ENCODE data around the gene PYGM. TPM values are rescaled to one million over a fixed set of nuclear protein-coding genes. Genes with fewer than 3 reads are reported as not detected.

The PYGM gene
- total RNA-seq, 2 donors from 2014 or later: 0.67 to 3.0 TPM

DNA sequence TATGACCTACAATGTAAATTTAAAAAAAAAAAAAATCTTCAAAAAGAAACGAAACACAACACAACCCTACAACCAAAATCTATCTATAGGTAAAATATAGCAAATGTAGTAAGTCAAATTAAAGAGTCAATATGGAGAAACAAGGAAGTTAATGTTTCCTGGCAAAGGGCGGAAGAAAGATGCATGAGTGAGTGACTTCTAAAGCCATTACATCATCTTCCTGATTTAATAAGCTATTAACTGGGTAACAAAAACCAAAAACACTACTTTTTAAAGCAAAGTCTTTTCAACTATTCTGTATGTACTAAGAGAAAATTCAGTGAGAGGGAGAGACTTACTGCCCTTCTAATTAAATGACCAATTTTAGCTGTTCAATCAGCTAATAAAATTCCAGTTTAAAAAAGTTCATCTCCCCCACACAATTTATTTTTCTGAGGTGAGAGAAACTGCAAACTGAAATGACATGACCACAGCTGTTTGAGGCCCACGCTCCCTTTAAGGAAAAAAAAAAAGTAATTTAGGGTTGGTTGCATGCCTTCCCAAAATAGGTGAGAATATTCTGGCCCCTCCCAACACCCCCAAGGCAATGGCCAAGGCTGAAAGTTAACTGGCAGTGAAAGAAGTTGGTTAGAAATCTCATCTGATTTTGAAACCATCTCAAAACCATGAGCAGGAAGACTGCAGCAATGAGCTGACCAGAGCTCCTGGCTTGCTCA is 12.7 kb upstream of the PYGM start:
- no peak for DNase-seq
- intact Hi-C loops (cut with DNase I, micrococcal nuclease): no loop called here
- no peak for ATAC-seq

DNA sequence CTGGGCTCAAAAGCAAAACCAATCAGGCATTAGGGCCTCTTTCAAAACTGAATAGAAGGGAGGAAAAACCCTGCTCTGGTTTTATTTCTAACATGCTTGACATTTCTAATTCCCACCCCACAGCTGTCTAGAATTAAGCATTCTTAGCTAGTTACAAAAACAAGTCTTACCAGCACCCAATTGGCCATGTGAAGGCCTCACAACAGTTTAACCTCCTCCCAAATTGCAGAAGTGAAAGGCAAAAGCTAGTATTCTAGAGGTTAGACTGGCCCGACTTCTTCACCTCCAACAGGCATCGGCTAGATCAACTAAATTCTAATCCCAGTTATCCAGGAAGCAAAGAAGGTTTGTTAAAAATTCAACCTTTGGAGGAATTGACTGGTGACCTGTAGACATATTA is 12.1 kb upstream of the PYGM start:
- intact Hi-C loops (cut with DNase I, micrococcal nuclease): no loop called here

DNA sequence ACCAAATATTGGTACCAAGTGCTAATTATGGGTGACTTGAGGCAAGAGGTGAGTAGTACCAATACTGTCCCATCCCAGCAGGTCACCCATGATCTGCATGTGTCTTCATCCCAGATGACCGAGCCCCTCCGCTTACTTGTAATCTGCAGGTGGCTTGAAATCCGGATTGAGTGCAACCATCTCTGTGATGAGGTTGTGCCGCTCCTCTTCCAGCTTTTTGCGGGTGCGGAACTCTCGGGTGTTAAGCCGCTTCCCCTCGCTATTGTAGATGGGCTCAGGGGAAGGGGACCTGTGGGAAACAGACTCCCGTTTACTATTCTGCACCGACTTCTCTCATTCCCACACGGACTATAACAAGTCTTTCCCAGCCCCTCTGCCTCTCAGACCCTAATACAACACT is 10.3 kb upstream of the PYGM start:
- DNase-seq: no peak
- intact Hi-C loops (cut with DNase I, micrococcal nuclease): no loop called here
- ATAC-seq: no peak

More for the DNA sequence above, 12.1 kb upstream of the PYGM start:
- ATAC-seq (no peak), DNase-seq (no peak)

DNA sequence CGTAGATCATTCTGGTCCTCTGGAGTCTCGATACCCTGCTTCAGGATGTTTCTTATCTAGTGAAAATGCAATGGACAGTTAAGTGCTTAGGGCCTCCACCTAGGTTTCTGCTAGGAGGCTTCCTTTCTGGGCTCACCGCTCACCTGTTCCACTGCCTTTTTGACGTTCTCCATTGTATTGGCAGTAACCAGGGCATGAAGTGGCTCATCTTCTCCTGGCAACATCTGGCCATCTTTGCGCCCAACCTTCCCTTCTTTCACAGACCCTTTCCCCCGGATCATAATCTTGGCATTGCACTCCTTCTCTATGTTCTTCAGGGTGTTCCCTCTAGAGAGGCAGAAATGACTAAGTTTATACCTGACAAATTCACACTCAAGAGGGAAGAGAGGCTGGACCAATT is 9.5 kb upstream of the PYGM start:
- no peak for ATAC-seq
- intact Hi-C loops (cut with DNase I, micrococcal nuclease): no loop called here

DNA sequence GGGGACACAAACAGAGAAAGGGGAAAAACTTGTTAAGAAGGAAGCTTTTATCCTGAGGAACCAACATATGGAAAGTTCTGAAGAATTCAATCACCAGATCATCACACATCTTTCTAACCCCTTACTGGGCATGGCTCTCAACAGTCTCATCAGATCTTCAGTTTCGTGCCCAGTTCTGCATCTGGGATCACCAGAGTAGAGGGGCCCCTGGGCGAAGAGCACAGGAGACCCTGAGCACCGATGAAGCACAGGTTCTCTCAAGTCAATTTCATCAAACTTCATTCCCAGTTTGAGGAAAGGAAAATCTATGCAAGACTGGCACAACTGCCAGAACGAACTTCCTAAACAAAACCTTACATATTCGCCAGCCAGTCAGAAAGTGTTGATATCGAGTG is 8.5 kb upstream of the PYGM start:
- no peak for ATAC-seq
- intact Hi-C loops (cut with DNase I, micrococcal nuclease): no loop called here
- DNase-seq: peak in 1 of 2 donors; percentile 13

More for the DNA sequence above, 9.5 kb upstream of the PYGM start:
- DNase-seq: peak in 1 of 2 donors; percentile 6

DNA sequence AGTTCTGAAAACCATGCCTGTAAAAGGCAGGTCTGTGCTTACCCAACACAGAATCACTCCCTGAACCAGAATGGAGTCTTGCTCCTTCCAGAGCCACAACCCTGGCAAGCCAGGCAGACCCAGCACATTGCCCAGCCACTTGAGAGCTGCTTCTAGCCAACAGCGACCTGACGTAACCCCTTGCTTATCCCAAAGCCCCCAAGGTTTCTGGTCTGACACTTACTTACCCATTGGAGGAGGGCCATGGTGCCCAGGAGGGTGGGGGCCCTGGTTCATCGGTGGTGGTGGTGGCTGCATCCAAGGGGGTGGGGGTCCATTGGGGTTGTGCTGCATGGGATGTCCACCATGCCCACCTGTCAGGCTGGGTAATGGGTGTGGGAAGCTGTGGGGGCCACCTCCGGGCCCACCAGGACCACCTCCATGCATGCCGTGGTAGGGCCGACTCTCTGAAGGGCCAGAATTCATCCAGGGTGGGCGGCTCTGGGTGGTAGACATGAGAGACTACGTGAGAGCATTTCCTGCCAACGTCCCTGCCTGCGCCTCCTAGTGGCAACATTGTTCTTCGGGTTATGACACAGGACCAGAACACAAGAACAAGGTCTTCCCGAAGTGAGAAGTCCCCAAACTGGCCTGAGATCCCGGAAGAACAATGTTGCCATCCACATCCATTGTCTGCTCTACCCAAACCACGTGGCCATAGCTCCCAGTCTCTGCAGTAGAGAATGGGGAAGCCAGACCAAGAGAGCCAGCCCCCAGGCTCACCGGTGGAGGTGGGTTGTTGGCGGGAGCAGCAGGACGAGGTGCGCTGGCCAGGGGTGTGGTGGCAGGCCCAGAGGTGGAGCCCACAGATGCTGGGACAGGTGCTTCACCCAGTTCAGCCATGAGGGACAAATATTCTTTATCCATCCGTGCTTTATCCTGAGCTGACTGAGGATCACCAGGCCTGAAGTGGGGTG is 7.8 kb upstream of the PYGM start:
- intact Hi-C loops (cut with DNase I, micrococcal nuclease): no loop called here
- peak; percentile 57 to 86 for DNase-seq
- peak; percentile 49 for ATAC-seq

DNA sequence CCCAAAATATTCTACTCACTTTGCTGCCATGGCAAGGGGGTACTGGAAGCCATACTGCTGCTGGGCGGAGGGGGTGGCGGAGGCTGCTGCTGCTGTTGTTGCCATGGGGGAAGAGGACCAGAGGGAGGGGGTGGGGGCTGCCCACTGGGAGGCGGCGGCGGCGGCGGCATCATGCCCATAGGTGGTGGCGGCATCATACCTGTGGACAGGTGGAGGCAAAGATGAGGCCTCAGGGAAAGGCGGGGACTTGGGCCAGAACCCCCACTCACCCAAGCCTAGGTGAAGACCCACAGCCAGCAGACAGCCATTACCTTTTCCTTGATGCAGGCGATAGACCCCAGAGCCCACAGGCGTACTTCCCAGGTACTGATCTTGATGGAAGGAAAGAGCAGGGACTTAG is 7.1 kb upstream of the PYGM start:
- intact Hi-C loops (cut with DNase I, micrococcal nuclease): no loop called here
- peak in 1 of 2 donors; percentile 21 for DNase-seq
- ATAC-seq: no peak

DNA sequence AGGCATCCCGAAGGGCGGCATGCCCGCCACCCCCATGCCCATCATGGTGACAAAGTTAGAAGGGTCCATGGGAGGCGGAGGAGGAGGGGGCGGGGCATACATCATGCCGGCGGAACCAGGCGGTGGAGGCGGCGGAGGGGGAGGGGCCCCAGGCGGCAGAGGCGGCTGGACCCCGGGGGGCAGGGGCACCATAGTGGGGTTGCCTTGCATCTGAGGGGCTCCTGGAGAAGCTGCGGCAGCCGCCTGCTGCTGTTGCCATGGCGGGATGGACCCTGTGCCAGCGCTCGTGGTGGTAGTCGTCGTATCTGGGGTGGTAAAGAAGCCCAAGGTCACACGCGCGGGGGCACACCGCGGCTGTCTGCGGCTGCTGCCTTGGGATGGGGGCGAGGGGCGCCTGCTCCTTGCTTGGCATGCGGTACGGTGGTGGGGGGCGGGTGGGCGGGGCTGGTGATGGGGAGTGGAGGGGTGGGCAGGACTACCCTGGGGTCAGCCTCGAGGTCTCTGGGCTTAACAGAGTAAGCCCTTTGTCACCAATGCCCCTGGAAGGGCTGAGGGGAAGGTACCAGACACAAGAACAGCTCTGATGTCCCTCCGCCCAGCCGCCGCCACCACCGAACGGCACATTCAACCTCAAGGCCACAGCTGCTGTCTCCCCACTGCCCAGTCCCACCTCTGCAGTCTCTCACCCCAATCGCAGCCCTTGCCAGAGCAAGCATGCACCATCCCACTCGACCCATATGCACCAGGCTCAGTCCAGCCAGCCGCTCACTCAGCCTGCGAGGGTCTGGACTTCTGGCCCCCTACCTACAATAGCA is 6.3 kb upstream of the PYGM start:
- intact Hi-C loops (cut with DNase I, micrococcal nuclease): no loop called here
- ATAC-seq (no peak), DNase-seq (peak in 1 of 2 donors; percentile 21)

DNA sequence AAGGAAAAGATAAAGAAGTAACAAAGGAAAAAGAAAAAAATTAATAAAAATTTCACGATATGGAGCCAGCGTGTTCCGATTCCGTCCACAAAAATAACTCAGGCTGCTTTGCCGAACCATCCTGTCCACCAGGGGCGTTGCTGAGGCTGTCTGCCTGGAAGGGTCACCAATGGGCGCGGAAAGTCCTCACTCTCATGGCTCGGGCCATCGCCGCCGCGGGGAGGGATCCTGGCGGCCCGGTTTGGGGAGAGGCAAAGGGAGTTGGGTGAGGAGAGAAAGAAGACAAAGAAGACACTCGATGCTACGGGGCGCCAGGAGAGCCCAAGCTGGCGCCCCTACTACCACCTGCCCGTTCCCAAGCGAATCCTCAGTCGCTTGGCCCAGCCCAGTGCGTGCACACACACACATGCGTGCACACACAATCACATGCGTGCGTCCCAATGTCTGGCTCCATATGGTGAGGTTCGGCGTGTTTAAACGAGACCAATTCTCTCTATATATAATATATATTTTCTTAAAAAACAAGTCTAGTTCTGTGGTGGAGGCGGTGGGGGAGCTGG is 5.6 kb upstream of the PYGM start:
- peak in 1 of 2 donors; percentile 26 for DNase-seq
- intact Hi-C loops (cut with DNase I, micrococcal nuclease): no loop called here
- ATAC-seq: no peak

DNA sequence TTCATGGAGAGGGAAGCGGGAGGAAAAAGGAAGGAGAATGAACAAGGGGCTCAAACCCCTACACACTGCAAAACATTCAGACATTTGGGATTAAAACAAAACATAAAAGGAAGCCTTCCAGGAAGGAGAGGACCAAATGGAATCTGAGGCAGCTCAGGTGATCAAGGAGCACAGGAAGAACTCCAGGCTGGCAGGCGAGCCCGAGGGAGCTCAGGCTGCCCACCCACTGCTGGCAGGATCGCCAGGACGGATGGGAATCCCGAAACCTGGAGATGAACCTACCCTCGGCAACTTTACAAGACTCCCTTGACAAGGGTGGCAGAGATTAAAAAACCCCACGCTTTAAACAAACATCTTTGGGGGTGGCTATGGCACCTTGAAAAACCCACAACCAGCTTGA is 5.0 kb upstream of the PYGM start:
- no peak for DNase-seq
- intact Hi-C loops (cut with DNase I, micrococcal nuclease): no loop called here
- no peak for ATAC-seq

DNA sequence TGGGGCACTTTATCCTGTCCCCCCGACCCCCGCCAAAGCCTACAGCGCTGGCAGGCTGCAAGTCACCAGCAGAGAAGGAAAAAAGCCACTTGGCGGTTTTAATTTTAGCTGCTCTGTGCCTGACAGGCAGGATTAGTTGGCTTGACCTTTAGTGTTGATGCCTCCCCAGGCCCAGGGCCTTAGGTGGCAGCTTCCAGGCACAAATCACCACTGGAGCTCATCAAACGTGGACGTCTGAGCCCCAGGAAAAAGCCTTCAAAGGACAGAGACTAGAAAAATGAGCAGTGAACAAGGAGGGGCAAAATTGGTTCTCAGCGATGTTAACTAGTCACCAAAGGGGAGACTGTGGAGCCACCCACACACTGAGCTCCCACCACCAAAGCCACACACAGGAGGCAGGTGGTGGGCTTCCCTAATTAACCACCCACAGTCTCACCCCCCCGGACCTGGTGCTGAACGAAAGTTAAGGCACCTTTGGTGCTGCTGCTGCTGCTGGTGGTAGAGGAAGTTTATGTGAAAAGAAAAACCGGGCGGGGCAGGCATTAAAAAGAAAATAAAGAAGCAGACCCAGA is 4.4 kb upstream of the PYGM start:
- intact Hi-C loops (cut with DNase I, micrococcal nuclease): no loop called here
- DNase-seq (peak in 1 of 2 donors; percentile 23), ATAC-seq (no peak)

DNA sequence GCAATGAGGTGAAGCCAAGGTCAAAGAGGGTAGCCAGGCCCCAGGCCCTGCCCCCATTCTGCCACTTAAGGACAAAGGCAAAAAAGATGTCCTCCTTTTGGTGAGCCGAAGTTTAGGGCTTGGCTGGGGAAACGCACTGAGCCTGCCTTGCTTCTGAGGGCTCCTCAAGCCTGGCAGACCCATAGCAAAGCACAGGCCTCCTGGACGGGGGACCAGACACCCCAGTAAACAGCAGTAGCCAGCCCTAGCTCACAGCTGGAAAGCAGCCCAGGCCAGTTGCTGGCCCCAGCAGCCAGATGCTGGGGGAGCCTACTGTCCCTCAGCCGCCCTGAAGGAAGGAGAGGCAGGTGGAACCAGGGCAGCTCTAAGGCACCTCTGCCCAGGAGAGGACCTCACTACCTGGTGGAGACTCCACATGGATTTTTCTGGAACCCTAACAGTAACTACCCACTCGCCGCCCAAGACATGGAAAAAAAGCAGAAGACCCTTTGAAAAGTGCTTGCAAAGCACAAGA is 3.8 kb upstream of the PYGM start:
- DNase-seq (peak in 1 of 2 donors; percentile 59), ATAC-seq (no peak)
- intact Hi-C loops (cut with DNase I, micrococcal nuclease): no loop called here

DNA sequence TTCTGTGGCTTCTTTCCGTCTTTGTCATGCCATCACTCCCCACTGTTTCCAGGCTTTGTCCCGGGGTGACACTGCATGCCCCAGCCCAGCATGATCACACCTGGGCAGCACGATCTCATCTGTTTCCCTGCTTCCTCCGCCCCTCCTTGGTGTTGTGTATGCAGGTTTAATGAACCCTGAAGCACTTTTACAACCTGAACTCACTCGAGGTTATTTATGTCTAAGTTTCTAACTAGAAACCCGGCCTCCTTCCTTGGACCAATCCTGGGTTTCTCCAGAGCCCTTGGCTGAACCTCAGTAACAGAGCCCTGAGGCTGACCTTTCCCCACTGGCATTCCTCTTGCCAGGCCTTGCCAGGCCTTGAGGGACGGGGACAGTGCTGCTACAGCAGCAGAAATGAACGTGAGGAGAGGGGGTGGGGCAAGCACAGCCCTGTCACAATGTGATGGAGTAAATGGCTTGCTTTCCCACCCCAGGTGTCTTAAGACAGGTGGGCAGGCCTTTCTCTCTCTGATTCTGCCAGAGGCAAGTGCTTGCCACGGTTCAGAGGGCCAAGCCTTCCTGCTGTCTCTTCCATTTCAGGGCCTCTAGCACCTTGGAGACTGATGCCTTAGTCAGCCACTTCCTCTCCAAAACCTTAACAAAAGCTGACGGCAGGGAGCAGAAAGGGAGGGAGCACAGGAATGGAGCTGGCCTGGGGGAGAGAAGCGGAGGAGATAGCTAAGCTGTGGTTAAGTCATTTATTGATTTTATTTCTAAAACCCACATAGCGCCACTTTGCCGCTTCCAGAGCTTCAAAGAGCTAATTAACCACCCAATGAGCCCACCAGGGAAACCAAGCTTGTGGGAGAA is 3.1 kb upstream of the PYGM start:
- intact Hi-C loops (cut with DNase I, micrococcal nuclease): no loop called here
- ATAC-seq: peak; percentile 10
- peak in 1 of 2 donors; percentile 22 for DNase-seq

DNA sequence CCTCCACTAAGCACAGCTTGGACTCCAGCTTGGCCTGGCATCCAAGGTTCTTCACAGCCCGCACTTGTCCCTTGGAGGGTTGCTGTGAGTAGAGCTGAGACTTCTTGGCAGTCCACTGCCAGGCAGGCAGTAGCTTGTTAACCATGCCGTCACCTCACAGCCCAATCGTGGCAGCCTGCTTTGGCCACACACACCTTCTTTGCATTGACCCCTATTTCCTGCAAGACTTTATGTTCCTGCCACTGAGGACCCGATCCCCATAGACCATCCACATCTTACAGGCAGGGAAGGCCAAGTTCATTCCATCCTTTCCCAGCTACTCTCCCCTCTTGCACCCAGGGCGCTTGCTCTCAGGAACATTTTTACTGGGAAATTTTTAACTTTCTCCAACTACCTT is 2.5 kb upstream of the PYGM start:
- DNase-seq (peak in 1 of 2 donors; percentile 28), ATAC-seq (peak; percentile 5)
- intact Hi-C loops (cut with DNase I, micrococcal nuclease): no loop called here

DNA sequence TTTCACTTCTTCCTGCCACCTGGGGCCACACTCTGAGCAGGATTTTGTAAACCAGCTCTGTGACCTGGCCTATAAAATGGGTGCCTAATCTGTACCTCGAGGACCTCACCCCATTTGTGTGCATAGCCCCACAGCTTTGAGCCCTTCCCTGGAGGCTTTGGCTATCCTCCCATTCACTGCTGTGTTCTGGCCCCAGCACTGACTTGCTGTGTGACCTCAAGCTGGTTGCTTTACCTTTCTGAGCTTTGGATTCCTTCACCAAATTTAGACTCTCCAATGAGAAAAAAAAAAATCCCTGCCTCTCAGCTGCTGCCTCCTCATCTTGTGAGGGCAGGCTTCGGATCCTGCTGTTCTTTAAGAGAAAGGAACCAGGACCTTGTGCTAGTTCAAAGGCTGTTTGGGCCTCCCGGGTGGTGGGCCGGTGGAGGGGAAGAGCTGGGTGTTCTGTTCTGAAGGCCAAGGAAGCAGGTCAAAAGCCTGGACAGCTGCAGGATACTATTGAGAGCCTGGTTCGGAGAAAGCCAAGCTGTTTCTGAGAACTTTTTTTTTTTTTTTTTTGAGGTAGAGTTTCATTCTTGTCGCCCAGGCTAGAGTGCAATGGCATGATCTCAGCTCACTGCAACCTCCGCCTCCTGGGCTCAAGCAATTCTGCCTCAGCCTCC is 1.1 kb upstream of the PYGM start:
- intact Hi-C loops (cut with DNase I, micrococcal nuclease): no loop called here
- ATAC-seq: peak; percentile 2
- peak in 1 of 2 donors; percentile 23 for DNase-seq

DNA sequence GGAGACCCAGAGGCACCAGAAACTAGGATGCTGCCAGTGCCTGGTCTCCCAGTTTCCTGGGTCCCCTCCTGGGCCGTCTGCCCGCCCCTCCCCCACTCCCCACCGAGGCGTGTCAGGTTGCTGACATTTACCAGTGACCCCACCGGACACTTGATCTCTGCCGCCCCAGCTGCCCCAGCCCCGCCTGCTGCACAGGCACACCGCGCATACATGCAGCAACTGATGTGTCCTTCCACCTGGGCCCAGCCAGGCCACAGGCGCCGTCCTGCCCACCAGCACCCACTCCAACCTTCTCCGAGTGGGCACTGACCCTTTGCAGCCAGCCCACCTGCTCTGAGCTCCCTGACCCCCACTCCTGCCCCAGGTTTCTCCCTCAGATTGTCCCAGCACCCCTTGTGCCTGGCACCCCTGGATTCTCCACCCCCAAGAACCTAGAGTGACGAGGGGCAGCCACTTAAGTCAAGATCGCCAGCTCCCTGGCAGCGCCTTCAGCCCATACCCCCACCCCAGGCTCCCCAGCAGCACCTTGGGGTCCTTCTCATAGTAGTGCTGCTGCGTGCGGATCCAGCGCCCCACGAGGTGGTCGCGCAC is 548 bp downstream of the PYGM start:
- DNase-seq: peak in 1 of 2 donors; percentile 30
- intact Hi-C loops (cut with DNase I, micrococcal nuclease): no loop called here
- no peak for ATAC-seq

Data from left colon (tissue), 2 donors.